ENCODE results near the gene GHRHR.

GHRHR gene

DNA sequence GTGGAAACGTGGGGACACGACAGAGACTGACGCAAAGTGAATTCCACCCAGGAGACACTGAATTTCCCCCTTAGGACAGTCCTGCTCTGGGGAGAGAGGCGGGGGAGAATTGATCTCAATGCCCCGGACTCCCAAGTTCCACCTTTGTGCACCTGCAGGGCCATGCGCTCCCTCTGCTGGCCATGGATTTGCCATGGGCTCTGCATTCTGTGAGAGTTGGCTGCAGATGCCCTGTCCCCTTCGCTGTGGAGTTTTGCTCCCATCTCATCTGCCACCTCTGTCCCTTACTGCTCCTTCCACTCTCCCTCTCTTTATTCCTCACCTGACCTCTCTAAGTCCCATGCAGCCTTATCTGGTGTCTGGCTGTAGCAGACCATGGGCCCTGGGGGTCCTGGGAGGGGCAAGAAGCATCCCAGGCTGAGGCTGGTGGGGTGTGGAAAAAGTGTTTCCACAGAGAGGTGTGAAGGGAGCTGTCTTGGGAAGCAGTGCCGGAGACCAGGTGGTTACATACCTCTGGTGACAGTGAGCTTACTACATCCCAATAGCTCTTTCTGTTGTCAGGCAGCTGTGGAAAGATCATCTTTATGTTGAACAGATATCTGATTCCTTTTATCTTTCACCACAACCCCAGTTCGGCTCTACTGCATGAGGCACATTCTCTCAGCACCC lies 14.3 kb downstream of the GHRHR start:
- DNase-seq (ENCODE audit: low read depth in 1 of 2, low spot score in 1 of 2) = peak in 1 of 2 experiments; percentile 26
- no peaks in the 10 kb centered on the region for H3K27me3 ChIP-seq (ENCODE audit: insufficient read depth, poor library complexity, severe bottlenecking)

DNA sequence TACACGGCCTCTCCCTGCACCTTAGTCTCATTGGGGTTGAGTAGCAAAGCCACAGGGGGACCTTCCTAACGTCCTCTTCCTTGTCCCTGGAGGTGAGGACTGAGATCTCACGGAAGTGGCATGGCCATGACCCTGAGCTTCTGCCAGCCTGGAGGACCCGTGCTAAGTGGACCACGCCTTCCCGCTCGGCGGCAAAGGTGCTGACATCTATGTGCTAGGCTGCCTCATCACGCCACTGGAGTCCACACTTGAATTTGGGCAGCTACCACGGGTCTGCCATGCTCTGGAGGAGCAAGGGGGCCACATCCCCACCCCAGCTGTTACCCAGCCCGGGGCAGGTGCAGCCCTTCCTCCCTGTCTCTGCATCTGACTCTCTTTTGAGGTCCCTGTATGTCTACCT lies 15.3 kb downstream of the GHRHR start:
- H3K27ac ChIP-seq (replicated peaks) = no peak overlapping the region
- no peak for DNase-seq (ENCODE audit: low read depth in 1 of 2, low spot score in 1 of 2)
- TF ChIP-seq REST (IDR thresholded peaks at IDR 0.05; ENCODE audit: insufficient replicate concordance, low read depth) = no peak
- TF ChIP-seq CTCF (IDR thresholded peaks at IDR 0.05; ENCODE audit: insufficient read depth, low read length) = no peak
- TF ChIP-seq POLR2AphosphoS5 (IDR thresholded peaks at IDR 0.05; ENCODE audit: low read depth) = no peak
- TF ChIP-seq GABPA (IDR thresholded peaks at IDR 0.05; ENCODE audit: low read depth) = no peak
- H3K27me3 ChIP-seq (ENCODE audit: insufficient read depth, poor library complexity, severe bottlenecking) = no peaks in the 10 kb centered on the region
- H3K4me3 ChIP-seq (replicated peaks; ENCODE audit: insufficient read depth, low read length) = no peak overlapping the region

More for the DNA sequence above, 14.3 kb downstream of the GHRHR start:
- Histone ChIP-seq H3K4me3 (replicated peaks; ENCODE audit: insufficient read depth, low read length) (no peak overlapping the region), H3K27ac (replicated peaks) (no peak overlapping the region)
- peak; percentile 22 for TF ChIP-seq CTCF (IDR thresholded peaks at IDR 0.05; ENCODE audit: insufficient read depth, low read length)
- TF ChIP-seq REST (IDR thresholded peaks at IDR 0.05; ENCODE audit: insufficient replicate concordance, low read depth) = no peak

- no peaks in the 10 kb centered on the region for H3K27me3 ChIP-seq (ENCODE audit: insufficient read depth, poor library complexity, severe bottlenecking)
Measured at GRCh38 chr7:30980194-30980593, 16.4 kb downstream of the GHRHR start.

More at GRCh38 chr7:30980194-30980593, 16.4 kb downstream of the GHRHR start:
- Histone ChIP-seq H3K4me3 (replicated peaks; ENCODE audit: insufficient read depth, low read length) (no peak overlapping the region), H3K27ac (replicated peaks) (no peak overlapping the region)
- TF ChIP-seq REST (IDR thresholded peaks at IDR 0.05; ENCODE audit: insufficient replicate concordance, low read depth) = no peak
- TF ChIP-seq GABPA (IDR thresholded peaks at IDR 0.05; ENCODE audit: low read depth) = no peak
- TF ChIP-seq CTCF (IDR thresholded peaks at IDR 0.05; ENCODE audit: insufficient read depth, low read length) = no peak
- TF ChIP-seq POLR2AphosphoS5 (IDR thresholded peaks at IDR 0.05; ENCODE audit: low read depth) = no peak
- TF ChIP-seq SPI1 (IDR thresholded peaks at IDR 0.05; ENCODE audit: borderline replicate concordance, low read depth) = no peak
- DNase-seq (ENCODE audit: low read depth in 1 of 2, low spot score in 1 of 2) = no peak
